HG03175 (cell line): ENCODE measurements around the gene SSR1.
A peak's percentile ranks its signal among the peaks of the same experiment; 100 is the strongest.

Experiments used
- ATAC-seq: cut with Tn5 transposase; IDR thresholded peaks from one replicate; pipeline ENCODE4 v1.9.1; 2021; ENCODE audit warnings: mild to moderate bottlenecking, moderate library complexity; ENCODE audit not compliant: unreplicated experiment

Gene SSR1

GRCh38 chr6:7260291-7261031, 52.5 kb downstream of the SSR1 start:
- ATAC-seq, result peak; percentile 2

GRCh38 chr6:7258231-7258763, 54.7 kb downstream of the SSR1 start:
- ATAC-seq, result no peak

GRCh38 chr6:7257521-7258230, 55.3 kb downstream of the SSR1 start:
- ATAC-seq, result no peak

GRCh38 chr6:7256785-7257184, 56.2 kb downstream of the SSR1 start:
- no peak for ATAC-seq

- no peak for ATAC-seq
Observed at GRCh38 chr6:7255918-7256317, 57.1 kb downstream of the SSR1 start.

GRCh38 chr6:7254980-7255835, 57.8 kb downstream of the SSR1 start:
- ATAC-seq, result no peak

- ATAC-seq, result no peak
Observed at GRCh38 chr6:7252390-7252789, 60.6 kb downstream of the SSR1 start.

GRCh38 chr6:7251646-7252260, 61.2 kb downstream of the SSR1 start:
- ATAC-seq, result no peak

GRCh38 chr6:7250812-7251211, 62.2 kb downstream of the SSR1 start:
- ATAC-seq, result no peak

GRCh38 chr6:7249946-7250643, 62.9 kb downstream of the SSR1 start:
- ATAC-seq, result no peak

GRCh38 chr6:7249391-7249790, 63.6 kb downstream of the SSR1 start:
- no peak for ATAC-seq

- no peak for ATAC-seq
Observed at GRCh38 chr6:7247828-7248227, 65.2 kb downstream of the SSR1 start.

GRCh38 chr6:7247179-7247456, 65.9 kb downstream of the SSR1 start:
- ATAC-seq, result no peak

- no peak for ATAC-seq
Observed at GRCh38 chr6:7246401-7247178, 66.4 kb downstream of the SSR1 start.

- ATAC-seq, result no peak
Observed at GRCh38 chr6:7245668-7246393, 67.2 kb downstream of the SSR1 start.

GRCh38 chr6:7243179-7243981, 69.6 kb downstream of the SSR1 start:
- ATAC-seq, result peak; percentile 35

GRCh38 chr6:7242835-7243178, 70.2 kb downstream of the SSR1 start:
- no peak for ATAC-seq
